ENCODE data around the gene HPGDS. TPM values are rescaled to one million over a fixed set of nuclear protein-coding genes. Genes with fewer than 3 reads are reported as not detected.

HPGDS gene
- total RNA-seq, 4 donors from 2014 or later = 0.47 to 2.0 (median 1.8) TPM

Other genes with a start within 250 kb of the HPGDS start
- 10 to 100 TPM; 12.8 to 25.8 (median 18.6) TPM for gene SMARCAD1, start 135.0 kb downstream of the HPGDS start, total RNA-seq
- gene PDLIM5, start 109.1 kb upstream of the HPGDS start, total RNA-seq = 100 to 1,000 TPM; 100 to 223 (median 175) TPM